ENCODE results near the gene ANKRD66.

ANKRD66 gene

DNA sequence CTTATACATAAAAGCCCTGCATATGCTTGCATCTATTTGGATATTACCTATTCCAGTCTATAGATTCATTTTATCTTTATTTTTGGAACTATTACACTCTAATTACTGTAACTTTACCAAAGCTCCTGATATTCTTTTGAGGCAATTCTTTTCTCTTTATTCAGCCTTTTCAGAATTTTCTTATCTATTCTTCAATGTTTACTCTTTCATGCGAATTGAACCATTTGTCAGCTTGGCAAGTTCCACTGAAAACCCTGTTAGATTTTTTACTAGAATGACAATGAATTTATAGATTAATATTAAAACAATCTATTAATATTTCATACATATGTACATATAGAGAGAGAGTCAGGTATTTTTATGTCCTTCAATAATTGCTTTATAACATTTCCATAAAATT lies 45.9 kb downstream of the ANKRD66 start:
- DNase-seq, result no peak

DNA sequence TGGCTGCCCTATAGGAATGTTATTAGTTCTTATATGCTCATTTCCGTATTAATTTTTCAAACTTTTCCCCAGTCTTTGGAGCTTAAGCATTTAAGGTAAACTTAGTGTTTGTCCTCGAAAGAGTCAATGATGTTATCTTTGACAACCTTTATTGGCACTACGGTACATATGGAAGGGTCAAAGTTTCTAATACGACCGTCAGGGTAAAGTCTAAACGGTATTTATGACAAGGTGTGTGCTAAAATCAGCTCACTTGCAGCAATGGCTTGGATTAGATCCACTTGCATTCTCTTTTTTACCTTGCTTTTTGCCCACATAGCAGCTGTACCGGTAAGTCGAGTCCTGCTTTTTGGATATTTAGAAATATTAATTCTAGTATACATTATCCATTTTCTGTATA lies 46.4 kb downstream of the ANKRD66 start, which contains the start of gene MEP1A:
Gene MEP1A (plus strand): TSS at position 252 of the 400 bp plus-strand sequence. CDS start 10 bp downstream, at position 262.
- DNase-seq, result no peak

DNA sequence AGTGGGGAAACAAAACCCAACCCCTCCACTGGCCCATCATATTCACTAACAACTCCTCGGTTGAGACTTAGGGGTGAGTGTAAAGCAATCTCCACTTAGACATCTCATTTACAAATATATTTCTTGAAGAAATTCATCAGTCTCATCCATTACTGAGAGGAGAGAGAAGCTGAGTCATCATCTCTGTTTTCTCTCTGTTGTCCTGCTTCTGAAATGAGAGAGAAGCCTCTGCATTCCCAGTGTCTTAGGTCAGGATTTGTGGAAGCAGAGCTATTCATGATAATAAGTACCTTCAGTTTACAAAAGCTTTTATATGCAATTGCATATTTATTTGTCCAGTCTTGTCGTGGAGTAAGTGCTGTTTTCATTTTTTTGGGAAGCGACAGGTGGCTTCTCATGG lies 47.3 kb downstream of the ANKRD66 start:
- DNase-seq, result no peak

DNA sequence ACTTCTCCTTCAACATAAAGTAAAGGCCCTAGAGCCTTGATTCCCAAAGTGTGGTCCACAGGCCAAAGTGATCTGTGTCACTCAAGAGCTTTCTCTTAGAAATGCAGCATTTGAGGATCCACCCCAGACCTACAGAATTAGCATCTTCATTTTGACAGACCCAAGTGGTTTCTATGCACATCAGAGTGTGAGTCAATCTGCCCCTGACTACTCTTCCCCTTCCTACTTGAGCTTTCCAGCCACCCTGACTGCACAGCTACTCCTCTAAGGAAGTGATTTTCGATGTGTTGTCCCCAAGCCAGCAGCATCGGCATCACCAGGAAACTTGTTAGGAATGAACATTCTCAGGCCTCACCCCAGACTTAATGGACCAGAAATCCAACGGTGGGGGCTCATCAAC lies 49.1 kb downstream of the ANKRD66 start:
- DNase-seq, result peak; percentile 68 to 70 (median 70)

DNA sequence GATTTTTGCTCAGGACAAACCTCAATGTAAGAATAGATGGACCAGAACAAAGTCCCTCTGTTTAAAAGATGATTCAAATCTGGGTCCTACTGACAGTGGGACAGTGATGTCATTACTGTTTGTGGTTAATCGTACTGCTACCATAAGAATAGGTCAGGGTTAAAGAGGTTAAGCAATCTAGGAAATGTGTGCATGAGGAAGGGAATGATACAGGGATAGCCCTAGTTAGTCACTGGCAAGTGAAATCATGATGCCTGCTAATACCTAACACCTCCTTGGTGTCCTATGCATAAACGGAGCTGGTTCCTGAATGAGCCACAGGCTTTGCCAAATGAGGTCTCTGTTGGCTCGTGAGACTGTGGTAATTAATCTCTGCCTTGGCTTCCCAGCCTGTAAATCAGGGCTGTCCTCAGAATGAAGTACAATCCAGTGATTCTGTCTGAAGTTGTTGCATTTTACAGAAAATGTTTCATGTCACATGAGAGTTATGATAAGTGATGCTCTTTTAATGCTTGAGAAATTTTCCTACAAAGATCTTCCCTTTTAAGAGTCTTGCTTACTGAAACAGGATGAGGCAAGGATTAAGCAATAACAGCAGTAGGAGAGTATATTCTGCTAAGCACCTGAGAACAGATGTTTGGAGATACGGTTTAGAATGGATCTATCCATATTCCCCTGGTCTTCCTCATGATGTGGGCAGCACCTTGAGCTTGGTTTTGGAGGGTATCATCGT lies 50.3 kb downstream of the ANKRD66 start:
- peak; percentile 72 to 88 (median 84) for DNase-seq

DNA sequence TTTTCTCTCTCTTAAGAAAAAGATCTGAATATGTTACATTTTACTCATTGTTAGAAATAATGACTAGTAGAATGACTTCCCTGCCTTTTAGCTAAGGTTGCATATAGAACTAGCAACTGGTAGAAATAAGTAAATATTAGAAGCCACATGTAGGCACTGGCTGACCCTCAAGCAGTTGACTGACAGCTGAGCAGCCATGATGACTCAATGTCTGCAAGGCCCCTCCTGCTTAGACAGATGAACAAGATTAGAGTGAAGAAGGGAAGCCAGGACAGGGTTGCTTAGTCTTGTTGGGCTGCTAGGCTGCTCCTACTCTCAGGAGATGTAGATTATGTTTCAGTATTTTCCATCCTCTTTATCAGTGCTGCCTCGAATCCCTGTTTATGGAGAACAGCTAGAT lies 52.9 kb downstream of the ANKRD66 start:
- DNase-seq, result no peak

DNA sequence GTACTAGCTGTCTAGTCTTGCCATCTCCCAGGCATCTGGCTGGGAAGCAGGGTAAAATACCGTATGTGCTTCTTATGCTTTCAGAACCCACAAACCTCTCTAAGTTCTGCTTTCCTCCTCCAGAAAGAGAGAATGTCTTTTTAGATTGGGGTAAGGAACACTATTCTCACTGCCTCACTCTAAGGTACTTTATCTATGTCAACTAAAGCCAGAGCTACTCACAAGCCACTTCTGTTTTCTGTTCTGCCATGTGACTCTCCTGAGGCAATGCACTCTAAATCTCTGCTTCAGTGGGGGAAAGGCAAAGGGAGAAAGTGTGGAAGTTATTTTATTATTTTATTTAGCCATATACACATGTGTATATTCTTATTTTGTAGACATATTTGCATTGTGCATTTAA lies 62.1 kb downstream of the ANKRD66 start:
- DNase-seq, result peak; percentile 33 to 46 (median 42)

Measured in suppressor macrophage treated with lipopolysaccharide for 1 hour (primary cell).